HG03565 (cell line): ENCODE results near the gene COPS8.

Experiments
- ATAC-seq: cut with Tn5 transposase; IDR thresholded peaks from one replicate; pipeline ENCODE4 v1.9.1; 2021; ENCODE audit warnings: mild to moderate bottlenecking, moderate library complexity; ENCODE audit not compliant: unreplicated experiment

COPS8 gene

GRCh38 chr2:237064203-237065070, 21.3 kb upstream of the COPS8 start:
- ATAC-seq = no peak

GRCh38 chr2:237065071-237065377, 20.7 kb upstream of the COPS8 start:
- no peak for ATAC-seq

- ATAC-seq = no peak
Measured at GRCh38 chr2:237066396-237066795, 19.3 kb upstream of the COPS8 start.

- no peak for ATAC-seq
Measured at GRCh38 chr2:237068005-237068576, 17.6 kb upstream of the COPS8 start.

GRCh38 chr2:237072067-237072931, 13.4 kb upstream of the COPS8 start:
- ATAC-seq = no peak

GRCh38 chr2:237073552-237073951, 12.1 kb upstream of the COPS8 start:
- ATAC-seq = no peak

- no peak for ATAC-seq
Measured at GRCh38 chr2:237074211-237074993, 11.3 kb upstream of the COPS8 start.

GRCh38 chr2:237075749-237076599, 9.7 kb upstream of the COPS8 start:
- ATAC-seq = no peak

GRCh38 chr2:237081596-237081995, 4.1 kb upstream of the COPS8 start:
- ATAC-seq = no peak

- no peak for ATAC-seq
Measured at GRCh38 chr2:237083026-237083425, 2.7 kb upstream of the COPS8 start.

- no peak for ATAC-seq
Measured at GRCh38 chr2:237084444-237084843, 1.2 kb upstream of the COPS8 start.

GRCh38 chr2:237090906-237091305, 5.2 kb downstream of the COPS8 start:
- no peak for ATAC-seq

GRCh38 chr2:237091779-237092436, 6.2 kb downstream of the COPS8 start:
- no peak for ATAC-seq

- no peak for ATAC-seq
Measured at GRCh38 chr2:237092506-237092905, 6.8 kb downstream of the COPS8 start.

- no peak for ATAC-seq
Measured at GRCh38 chr2:237092920-237093781, 7.5 kb downstream of the COPS8 start.

- ATAC-seq = no peak
Measured at GRCh38 chr2:237096201-237096600, 10.5 kb downstream of the COPS8 start.

- no peak for ATAC-seq
Measured at GRCh38 chr2:237096911-237097310, 11.2 kb downstream of the COPS8 start.

GRCh38 chr2:237097326-237097910, 11.7 kb downstream of the COPS8 start:
- ATAC-seq = no peak
